Activated T-helper 1 cell treated with anti-CD3 and anti-CD28 coated beads, Interleukin-12 subunit alpha, Interleukin-12 subunit beta, Interleukin-2, Interleukin-4 antibody, amounts not matched to agents 30 ng/mL and 10 ng/mL and 1 ng/mL, durations not matched to agents 14 hours and 24 hours and 36 hours (primary cell): Measurements from ENCODE around the gene PDSS2. TPM values are rescaled to one million over a fixed set of nuclear protein-coding genes. Genes with fewer than 3 reads are reported as not detected.
"Not testable (repeated sequence)": the region's sequence is repeated elsewhere in the genome, so short reads cannot be mapped to it uniquely, and the experiment has no call there.

ENCODE experiments used
- DNase-seq: peaks from one replicate; pipeline ENCODE4 v3.0.0; 2021; ENCODE audit warnings: low spot score
- H3K27ac Mint-ChIP-seq: one replicate; pipeline ENCODE4 v1.8.0; 2021; ENCODE audit warnings: mild to moderate bottlenecking, mixed read lengths
- H3K27me3 Mint-ChIP-seq: one replicate; pipeline ENCODE4 v1.8.0; 2022; ENCODE audit warnings: mild to moderate bottlenecking, moderate library complexity, mixed read lengths; ENCODE audit not compliant: insufficient read depth
- H3K36me3 Mint-ChIP-seq: one replicate; pipeline ENCODE4 v1.8.0; 2021; ENCODE audit warnings: low read depth, mixed read lengths
- H3K4me1 Mint-ChIP-seq: one replicate; pipeline ENCODE4 v1.8.0; 2021; ENCODE audit warnings: low read depth, mixed read lengths
- H3K4me3 Mint-ChIP-seq: one replicate; pipeline ENCODE4 v1.8.0; 2021; ENCODE audit warnings: mild to moderate bottlenecking, moderate library complexity, mixed read lengths
- H3K9me3 Mint-ChIP-seq: one replicate; pipeline ENCODE4 v1.8.0; 2021; ENCODE audit warnings: mixed read lengths
- intact Hi-C: fragments of 100-400 bp; cut with micrococcal nuclease; formaldehyde crosslinking; loops from one replicate; pipeline ENCODE4 v1.15.1; 2024
- total RNA-seq: library from RNA; stranded (reverse); gene quantifications from 2 replicates; pipeline ENCODE4 v1.2.3, GENCODE V29; 2022

PDSS2 gene
- total RNA-seq, 1 donor from 2014 or later = 11.8 TPM

DNA sequence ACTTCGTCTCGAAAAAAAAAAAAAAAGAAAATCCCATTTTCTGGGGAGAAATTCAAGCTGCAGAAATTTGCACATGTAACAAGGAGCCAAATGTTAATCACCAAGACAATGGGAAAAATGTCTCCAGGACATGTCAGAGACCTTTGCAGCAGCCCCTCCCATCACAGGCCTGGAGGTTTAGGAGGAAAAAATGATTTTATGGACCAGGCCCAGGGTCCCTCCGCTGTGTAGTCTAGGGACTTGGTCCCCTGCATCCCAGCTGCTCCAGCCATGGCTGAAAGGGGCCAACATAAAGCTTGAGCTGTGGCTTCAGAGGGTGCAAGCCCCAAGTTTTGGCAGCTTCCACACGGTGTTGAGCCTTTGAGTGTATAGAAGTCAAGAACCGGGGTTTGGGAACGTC is 33.4 kb downstream of the PDSS2 start:
- H3K4me1 Mint-ChIP-seq, H3K27ac Mint-ChIP-seq, H3K36me3 Mint-ChIP-seq, DNase-seq, intact Hi-C loops, H3K27me3 Mint-ChIP-seq, H3K4me3 Mint-ChIP-seq: not testable (repeated sequence)
- peaks cover 20% of the 10 kb centered on the region for H3K9me3 Mint-ChIP-seq

DNA sequence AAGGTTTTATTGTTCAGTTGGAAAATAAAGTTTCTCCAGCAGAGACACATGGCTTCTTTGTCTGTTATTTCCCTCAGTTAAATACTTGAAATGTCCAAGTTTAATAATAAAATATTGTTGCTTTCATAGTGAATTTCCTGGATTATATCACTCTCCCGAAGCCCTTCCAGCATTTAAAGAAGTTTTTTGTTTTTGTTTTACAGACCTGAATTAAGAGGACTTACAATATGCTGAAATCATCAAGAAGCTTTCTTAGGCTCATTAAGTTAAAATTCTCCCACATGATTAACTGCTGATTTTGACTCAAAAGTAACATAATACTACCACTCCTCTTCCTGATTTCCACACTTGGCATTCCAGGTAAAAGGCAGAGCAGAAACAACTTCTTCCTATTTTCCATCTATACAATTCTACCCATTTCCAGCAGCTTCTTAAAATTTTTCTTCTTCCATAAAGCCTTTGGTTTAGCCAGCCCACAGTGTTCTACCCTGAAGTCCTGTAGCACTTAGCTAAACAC is 35.8 kb downstream of the PDSS2 start:
- intact Hi-C loops = no loop called here
- no peaks in the 10 kb centered on the region for H3K27me3 Mint-ChIP-seq
- H3K9me3 Mint-ChIP-seq = peaks cover 20% of the 10 kb centered on the region
- H3K4me1 Mint-ChIP-seq = no peaks in the 10 kb centered on the region
- no peak overlapping the region for H3K27ac Mint-ChIP-seq
- DNase-seq = no peak
- peaks cover 9% of the 10 kb centered on the region for H3K36me3 Mint-ChIP-seq
- H3K4me3 Mint-ChIP-seq = no peak overlapping the region

DNA sequence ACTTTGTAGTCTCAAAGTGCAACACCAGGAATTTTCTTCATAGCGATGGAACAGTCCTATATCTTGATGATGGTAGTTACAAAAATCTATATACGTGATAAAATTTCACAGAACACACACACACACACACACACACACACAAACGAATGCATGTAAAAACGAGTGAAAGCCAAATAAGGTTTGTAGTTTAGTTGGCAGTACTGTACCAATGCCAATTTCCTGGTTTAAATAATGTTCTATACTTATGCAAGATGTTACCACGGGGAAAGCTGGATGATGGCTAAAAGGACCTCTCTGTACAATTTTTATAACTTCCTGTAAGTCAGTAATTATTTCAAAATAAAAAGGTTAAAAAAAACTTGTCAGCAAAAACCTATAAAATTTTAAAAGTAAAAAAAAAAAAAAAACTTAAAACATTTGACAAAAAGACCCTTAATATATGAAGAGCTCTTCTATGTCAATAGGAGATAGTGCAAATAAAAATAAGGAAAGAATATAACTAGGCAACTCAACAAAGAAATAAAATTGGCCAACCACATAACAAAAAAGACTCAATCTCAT is 37.6 kb downstream of the PDSS2 start:
- peaks cover 13% of the 10 kb centered on the region for H3K9me3 Mint-ChIP-seq

DNA sequence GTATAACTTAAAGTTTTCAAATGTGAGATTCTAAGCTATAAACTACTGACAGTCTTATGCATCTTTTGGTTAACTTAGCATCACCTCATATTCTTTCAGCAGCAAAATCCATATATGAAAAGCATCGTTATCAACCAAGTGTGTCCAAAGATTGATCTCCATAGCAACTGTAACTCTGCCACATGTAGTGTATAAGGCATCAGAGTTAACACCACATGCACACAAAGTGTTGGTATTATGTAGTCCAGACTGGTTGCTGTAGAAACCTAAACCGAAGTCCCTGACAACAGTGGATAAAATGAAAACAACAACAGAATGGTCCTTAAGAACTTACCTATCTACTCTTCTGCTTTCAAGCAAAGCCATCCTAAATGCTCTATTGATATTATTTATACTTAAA is 39.6 kb downstream of the PDSS2 start:
- Mint-ChIP-seq H3K27ac (no peak overlapping the region), H3K4me3 (no peak overlapping the region), H3K9me3 (no peaks in the 10 kb centered on the region), H3K4me1 (no peaks in the 10 kb centered on the region), H3K27me3 (no peaks in the 10 kb centered on the region), H3K36me3 (no peaks in the 10 kb centered on the region)
- no peak for DNase-seq
- intact Hi-C loops = no loop called here

More for the DNA sequence above, 37.6 kb downstream of the PDSS2 start:
- Mint-ChIP-seq H3K27me3 (no peaks in the 10 kb centered on the region), H3K36me3 (peaks cover 5% of the 10 kb centered on the region), H3K4me1 (no peaks in the 10 kb centered on the region), H3K4me3 (no peak overlapping the region), H3K27ac (no peak overlapping the region)
- DNase-seq = no peak
- intact Hi-C loops = no loop called here

DNA sequence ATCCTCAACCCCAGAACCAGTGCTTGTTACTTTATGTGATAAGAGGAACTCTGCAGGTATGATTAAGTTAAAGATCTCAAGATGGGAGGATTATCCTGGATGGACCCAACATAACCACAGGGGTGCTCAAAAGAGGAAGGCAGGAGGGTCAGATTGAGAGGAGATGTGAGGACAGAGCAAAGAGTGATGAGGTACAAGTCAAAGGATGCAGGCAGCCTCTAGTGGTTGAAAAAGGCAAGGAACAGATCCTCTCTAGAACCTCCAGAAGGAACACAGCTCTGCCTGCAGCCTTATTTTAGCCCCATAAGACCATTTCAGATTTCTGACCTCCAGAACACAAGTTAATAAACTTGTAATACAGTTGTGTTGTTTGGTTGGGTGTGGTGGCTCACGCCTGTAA is 41.2 kb downstream of the PDSS2 start:
- no peak for DNase-seq
- Mint-ChIP-seq H3K27me3 (no peaks in the 10 kb centered on the region), H3K36me3 (no peaks in the 10 kb centered on the region), H3K9me3 (no peaks in the 10 kb centered on the region), H3K4me1 (no peaks in the 10 kb centered on the region), H3K4me3 (no peak overlapping the region), H3K27ac (no peak overlapping the region)
- intact Hi-C loops = no loop called here

DNA sequence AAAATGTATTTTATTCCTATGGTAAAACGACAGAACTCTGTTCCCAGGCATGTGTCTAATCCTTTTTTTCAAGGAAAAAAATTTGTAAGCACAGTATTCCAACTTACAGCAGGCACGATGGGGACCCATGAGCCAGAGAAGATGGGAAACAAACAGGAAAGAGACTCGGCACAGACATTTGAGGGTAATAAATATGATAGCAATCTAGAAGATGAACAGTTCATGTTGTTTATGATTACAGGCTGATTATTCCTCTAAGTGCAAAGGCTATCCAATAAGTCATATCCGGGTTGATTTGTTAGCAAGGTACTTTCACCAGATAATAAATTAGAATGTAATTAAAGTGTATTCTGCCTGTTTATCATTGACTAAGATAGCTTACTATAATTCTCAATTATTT is 43.2 kb downstream of the PDSS2 start:
- intact Hi-C loops = no loop called here
- no peak overlapping the region for H3K4me3 Mint-ChIP-seq
- H3K36me3 Mint-ChIP-seq = no peaks in the 10 kb centered on the region

DNA sequence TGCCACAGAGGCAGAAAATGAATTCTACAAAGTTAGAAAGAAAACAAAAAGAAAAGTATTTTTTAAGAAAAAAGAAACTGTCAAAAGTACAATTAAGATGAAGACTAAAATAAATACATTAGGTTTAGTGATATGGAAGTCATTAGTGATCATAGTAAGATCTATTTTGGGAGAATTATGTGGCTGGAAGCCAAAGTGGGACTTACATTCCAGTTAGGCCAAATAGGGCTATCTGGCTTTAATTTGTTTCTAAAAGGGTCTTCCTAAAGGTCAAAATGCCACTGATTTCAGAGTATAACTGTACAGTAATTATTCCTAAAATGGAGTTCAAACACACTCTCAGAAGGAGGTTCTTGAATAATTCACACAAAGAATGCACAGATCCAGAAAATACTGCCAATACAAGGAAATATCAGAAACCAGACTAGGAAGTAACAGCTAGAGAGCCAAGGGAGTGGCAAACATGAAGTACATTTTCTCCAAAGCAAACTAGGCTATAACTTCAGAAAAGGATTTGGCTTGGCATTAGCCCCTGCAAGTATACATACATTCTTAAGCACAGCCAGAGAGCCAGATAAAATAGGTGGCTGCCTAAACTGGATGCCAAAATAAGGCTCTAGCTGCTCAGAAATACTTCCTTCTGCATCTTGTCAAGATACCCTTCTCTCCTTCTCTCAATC is 45.3 kb downstream of the PDSS2 start:
- DNase-seq = no peak
- intact Hi-C loops = no loop called here
- no peaks in the 10 kb centered on the region for H3K36me3 Mint-ChIP-seq
- H3K4me1 Mint-ChIP-seq = no peaks in the 10 kb centered on the region
- H3K27me3 Mint-ChIP-seq = no peaks in the 10 kb centered on the region
- H3K27ac Mint-ChIP-seq = no peak overlapping the region
- no peaks in the 10 kb centered on the region for H3K9me3 Mint-ChIP-seq
- no peak overlapping the region for H3K4me3 Mint-ChIP-seq

More for the DNA sequence above, 43.2 kb downstream of the PDSS2 start:
- H3K4me1 Mint-ChIP-seq = no peaks in the 10 kb centered on the region
- H3K27me3 Mint-ChIP-seq = no peaks in the 10 kb centered on the region
- H3K9me3 Mint-ChIP-seq = no peaks in the 10 kb centered on the region
- no peak for DNase-seq
- H3K27ac Mint-ChIP-seq = no peak overlapping the region

DNA sequence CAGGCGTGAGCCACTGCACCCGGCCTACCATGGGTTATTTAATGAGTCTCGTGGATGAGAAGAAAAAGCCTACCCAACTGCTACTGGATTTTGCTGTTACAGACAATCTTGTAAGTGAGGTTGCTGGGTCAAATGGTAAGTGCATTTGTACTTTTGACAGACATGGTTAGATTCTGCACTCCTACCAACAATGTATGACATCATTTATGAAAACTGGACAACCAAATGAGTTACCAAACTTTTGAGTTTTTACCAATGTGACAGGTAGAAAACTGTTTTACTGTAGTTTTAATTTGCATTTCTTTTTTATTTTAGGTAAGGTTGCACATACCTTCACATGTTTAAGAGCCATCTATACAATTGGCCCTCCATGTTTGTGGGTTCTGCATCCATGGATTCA is 48.2 kb downstream of the PDSS2 start:
- no peak overlapping the region for H3K4me3 Mint-ChIP-seq
- no peak for DNase-seq
- no peaks in the 10 kb centered on the region for H3K27me3 Mint-ChIP-seq
- intact Hi-C loops = no loop called here
- H3K9me3 Mint-ChIP-seq = no peaks in the 10 kb centered on the region
- no peaks in the 10 kb centered on the region for H3K36me3 Mint-ChIP-seq
- no peak overlapping the region for H3K27ac Mint-ChIP-seq
- H3K4me1 Mint-ChIP-seq = no peaks in the 10 kb centered on the region

DNA sequence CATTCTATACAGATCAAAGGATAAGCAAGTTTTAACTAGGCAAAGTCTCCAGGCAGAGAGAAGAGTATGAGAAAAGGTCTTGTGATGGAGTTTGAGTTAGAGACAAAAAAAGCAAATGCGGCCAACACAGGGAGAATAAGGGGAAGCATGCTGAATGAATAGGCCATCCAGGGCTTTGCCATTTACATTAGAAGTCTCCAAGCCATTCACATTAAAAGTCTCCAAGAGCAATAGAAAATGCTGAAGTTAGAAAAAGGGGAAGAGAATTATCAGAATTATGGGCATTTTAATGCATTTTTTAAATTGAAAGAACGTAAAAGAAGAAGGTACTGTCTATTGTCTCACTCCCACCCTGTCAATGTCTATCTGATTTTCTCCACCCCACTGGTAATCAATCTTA is 49.4 kb downstream of the PDSS2 start:
- Mint-ChIP-seq H3K9me3 (peaks cover 4% of the 10 kb centered on the region), H3K27me3 (no peaks in the 10 kb centered on the region), H3K27ac (no peak overlapping the region), H3K4me1 (no peaks in the 10 kb centered on the region), H3K36me3 (peaks cover 3% of the 10 kb centered on the region), H3K4me3 (no peak overlapping the region)
- no peak for DNase-seq
- intact Hi-C loops = no loop called here

DNA sequence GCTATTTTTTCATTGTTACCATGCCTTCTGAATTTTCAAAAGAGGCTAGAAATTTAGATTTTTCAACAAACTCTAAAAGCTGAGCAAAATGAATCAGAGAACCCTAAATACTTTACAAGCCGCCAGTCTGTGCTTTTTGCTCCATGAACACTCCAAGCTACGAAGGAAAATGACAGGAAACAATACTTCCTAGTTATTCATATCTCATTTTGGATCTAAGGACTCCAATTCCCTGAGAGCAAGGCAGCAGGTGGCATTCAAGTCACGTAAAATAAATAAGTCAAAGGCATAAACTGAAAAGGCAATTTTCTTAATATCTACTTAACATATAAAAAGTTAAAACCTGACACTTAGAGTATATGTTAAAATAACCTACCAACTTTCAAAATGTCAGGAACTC is 50.6 kb downstream of the PDSS2 start:
- H3K27me3 Mint-ChIP-seq = no peaks in the 10 kb centered on the region
- no peaks in the 10 kb centered on the region for H3K4me1 Mint-ChIP-seq
- H3K36me3 Mint-ChIP-seq = peaks cover 8% of the 10 kb centered on the region
- no peak overlapping the region for H3K27ac Mint-ChIP-seq
- H3K9me3 Mint-ChIP-seq = peaks cover 16% of the 10 kb centered on the region
- no peak overlapping the region for H3K4me3 Mint-ChIP-seq
- intact Hi-C loops = no loop called here
- DNase-seq = no peak

DNA sequence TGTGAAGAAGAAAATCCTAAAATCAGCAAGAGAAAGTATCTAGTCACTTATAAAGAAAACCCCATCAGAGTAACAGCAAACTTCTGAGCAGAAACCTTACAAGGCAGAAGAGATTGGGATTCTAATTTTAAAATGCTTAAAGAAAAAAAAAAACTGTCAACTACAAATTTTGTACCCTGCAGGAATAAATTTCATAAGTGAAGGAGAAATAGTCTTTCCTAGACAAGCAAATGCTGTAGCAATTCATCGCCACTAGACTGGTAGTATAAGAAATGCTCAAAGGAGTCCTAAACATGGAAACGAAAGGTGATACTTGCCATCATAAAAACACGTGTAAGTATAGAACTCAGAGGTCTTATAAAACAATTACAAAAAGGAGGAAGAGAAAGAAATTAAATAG is 54.4 kb downstream of the PDSS2 start:
- Mint-ChIP-seq H3K36me3 (peaks cover 15% of the 10 kb centered on the region), H3K27me3 (no peaks in the 10 kb centered on the region), H3K4me1 (no peaks in the 10 kb centered on the region), H3K4me3 (no peak overlapping the region), H3K9me3 (peaks cover 33% of the 10 kb centered on the region), H3K27ac (no peak overlapping the region)
- intact Hi-C loops = no loop called here
- no peak for DNase-seq

DNA sequence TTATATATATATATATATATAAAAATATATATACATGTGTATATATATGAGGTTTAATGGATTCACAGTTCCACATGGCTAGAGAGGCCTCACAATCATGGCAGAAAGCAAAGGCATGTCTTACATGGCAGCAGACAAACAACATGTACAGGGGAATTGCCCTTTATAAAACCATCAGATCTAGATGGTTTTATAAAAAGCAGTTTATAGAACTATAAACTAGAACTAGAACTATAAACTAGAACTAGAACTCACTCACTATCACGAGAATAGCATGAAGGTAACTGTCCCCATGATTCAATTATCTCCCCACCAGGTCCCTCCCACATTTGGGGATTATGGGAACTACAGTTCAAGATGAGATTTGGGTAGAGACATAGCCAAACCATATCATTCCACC is 56.8 kb downstream of the PDSS2 start:
- H3K9me3 Mint-ChIP-seq = peaks cover 36% of the 10 kb centered on the region
- no peaks in the 10 kb centered on the region for H3K27me3 Mint-ChIP-seq
- no peak overlapping the region for H3K27ac Mint-ChIP-seq
- intact Hi-C loops = no loop called here
- no peaks in the 10 kb centered on the region for H3K4me1 Mint-ChIP-seq
- no peak for DNase-seq
- H3K4me3 Mint-ChIP-seq = no peak overlapping the region
- H3K36me3 Mint-ChIP-seq = peaks cover 21% of the 10 kb centered on the region

DNA sequence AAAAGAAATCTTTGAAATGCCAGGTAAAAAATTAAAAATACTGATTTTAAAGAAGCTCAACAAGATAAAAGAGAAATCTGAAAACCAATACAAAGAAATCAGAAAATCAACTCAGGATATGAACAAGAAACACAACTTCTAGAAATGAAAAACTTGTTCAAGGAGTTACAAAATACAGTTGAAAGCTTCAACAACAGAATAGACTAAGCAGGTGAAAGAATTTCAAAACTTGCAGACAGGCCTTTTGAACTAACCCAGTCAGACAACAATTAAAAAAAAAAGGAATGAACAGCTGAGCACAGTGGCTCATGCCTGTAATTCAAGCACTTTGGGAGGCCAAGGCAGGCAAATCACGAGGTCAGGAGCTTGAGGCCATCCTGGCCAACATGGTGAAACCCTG is 57.8 kb downstream of the PDSS2 start:
- Mint-ChIP-seq H3K27ac (no peak overlapping the region), H3K27me3 (no peaks in the 10 kb centered on the region), H3K9me3 (peaks cover 36% of the 10 kb centered on the region), H3K36me3 (peaks cover 21% of the 10 kb centered on the region), H3K4me3 (no peak overlapping the region), H3K4me1 (no peaks in the 10 kb centered on the region)
- no peak for DNase-seq
- intact Hi-C loops = no loop called here
